K562 (cell line): ENCODE data around the gene YBX1. TPM values are rescaled to one million over a fixed set of nuclear protein-coding genes. Genes with fewer than 3 reads are reported as not detected.

Experiments
- ARHGAP35 ChIP-seq: fragments of 450-650 bp; IDR thresholded peaks from 2 replicates; pipeline ENCODE4 v1.6.1; 2018; ENCODE audit not compliant: partially characterized antibody
- MITF ChIP-seq: IDR thresholded peaks from 2 replicates; pipeline ENCODE4 v1.6.1; 2014; ENCODE audit warnings: antibody characterized with exemption
- TAF15 ChIP-seq: fragments of 200-400 bp; formaldehyde crosslinking; IDR thresholded peaks from 2 replicates; pipeline ENCODE4 v1.6.1; 2017; ENCODE audit warnings: mild to moderate bottlenecking, low read depth, low read length, moderate library complexity
- TARDBP ChIP-seq: fragments of 450-650 bp; IDR thresholded peaks from 2 replicates; pipeline ENCODE4 v1.6.1; 2016
- ZBTB5 ChIP-seq: fragments of 450-650 bp; IDR thresholded peaks from 2 replicates; pipeline ENCODE4 v1.6.1; 2017; ENCODE audit warnings: antibody characterized with exemption
- ZNF143 ChIP-seq: sonication (generic); formaldehyde crosslinking; IDR thresholded peaks from 2 replicates; pipeline ENCODE4 v1.9.0; 2022; ENCODE audit warnings: mild to moderate bottlenecking, missing genetic modification reagents
- polyA plus RNA-seq, 8 experiments: library from polyadenylated mRNA; depleted of rRNA in 4 of 8; stranded (reverse) in 5 of 8; unstranded in 3 of 8; fragments of >200 nt; fragmentation: Nextera tagmentation in 2 of 8; fragmentation: Illumina TruSeq in 1 of 8; extraction: Ambion mirVana in 2 of 8; extraction: Trizol in 1 of 8; gene quantifications; 2 replicates each; pipeline versions ENCODE4 v1.2.1 to v1.2.3, GENCODE V29; 2011 to 2014; ENCODE audit warnings: inconsistent platforms in 1 of 8, missing spikeins in 1 of 8
- total RNA-seq, 7 experiments: library from RNA; depleted of rRNA in 6 of 7; stranded (reverse); fragments of >200 nt in 6 of 7; fragmentation: Illumina TruSeq in 2 of 7; extraction: Trizol in 2 of 7; gene quantifications; 2 replicates each; pipeline versions ENCODE4 v1.2.1 to v1.2.3, GENCODE V29; 2011 to 2021; ENCODE audit warnings: low replicate concordance in 1 of 7
- TF ChIP-seq, protein P1 (sequence below): fragments of 450-650 bp; formaldehyde crosslinking; IDR thresholded peaks from 2 replicates; pipeline ENCODE4 v1.4.0; 2022; ENCODE audit warnings: missing genetic modification characterization
- TF ChIP-seq, protein P2 (sequence below): sonication (generic); formaldehyde crosslinking; IDR thresholded peaks from 2 replicates; pipeline ENCODE4 v1.5.0; 2020; ENCODE audit warnings: missing genetic modification reagents
- TF ChIP-seq, protein P3 (sequence below): fragments of 450-650 bp; IDR thresholded peaks from 2 replicates; pipeline ENCODE4 v1.6.1; 2016; ENCODE audit warnings: mild to moderate bottlenecking, moderate library complexity

The YBX1 gene
- total and polyA plus RNA-seq, 9 of the 15 experiments (the other 6 are each of a cell fraction or from before 2014, with no cell fraction given), result 363 to 1,955 (median 1,216) TPM

- TF ChIP-seq, protein P1, sequence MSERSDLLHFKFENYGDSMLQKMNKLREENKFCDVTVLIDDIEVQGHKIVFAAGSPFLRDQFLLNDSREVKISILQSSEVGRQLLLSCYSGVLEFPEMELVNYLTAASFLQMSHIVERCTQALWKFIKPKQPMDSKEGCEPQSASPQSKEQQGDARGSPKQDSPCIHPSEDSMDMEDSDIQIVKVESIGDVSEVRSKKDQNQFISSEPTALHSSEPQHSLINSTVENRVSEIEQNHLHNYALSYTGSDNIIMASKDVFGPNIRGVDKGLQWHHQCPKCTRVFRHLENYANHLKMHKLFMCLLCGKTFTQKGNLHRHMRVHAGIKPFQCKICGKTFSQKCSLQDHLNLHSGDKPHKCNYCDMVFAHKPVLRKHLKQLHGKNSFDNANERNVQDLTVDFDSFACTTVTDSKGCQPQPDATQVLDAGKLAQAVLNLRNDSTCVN, result 0 out of 2 replicates have a peak, but pooled peaks have one; percentile 72
- TF ChIP-seq, protein P2, sequence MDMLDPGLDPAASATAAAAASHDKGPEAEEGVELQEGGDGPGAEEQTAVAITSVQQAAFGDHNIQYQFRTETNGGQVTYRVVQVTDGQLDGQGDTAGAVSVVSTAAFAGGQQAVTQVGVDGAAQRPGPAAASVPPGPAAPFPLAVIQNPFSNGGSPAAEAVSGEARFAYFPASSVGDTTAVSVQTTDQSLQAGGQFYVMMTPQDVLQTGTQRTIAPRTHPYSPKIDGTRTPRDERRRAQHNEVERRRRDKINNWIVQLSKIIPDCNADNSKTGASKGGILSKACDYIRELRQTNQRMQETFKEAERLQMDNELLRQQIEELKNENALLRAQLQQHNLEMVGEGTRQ, result peak; percentile 100
- no peak for TF ChIP-seq ARHGAP35
- TF ChIP-seq, protein P3, sequence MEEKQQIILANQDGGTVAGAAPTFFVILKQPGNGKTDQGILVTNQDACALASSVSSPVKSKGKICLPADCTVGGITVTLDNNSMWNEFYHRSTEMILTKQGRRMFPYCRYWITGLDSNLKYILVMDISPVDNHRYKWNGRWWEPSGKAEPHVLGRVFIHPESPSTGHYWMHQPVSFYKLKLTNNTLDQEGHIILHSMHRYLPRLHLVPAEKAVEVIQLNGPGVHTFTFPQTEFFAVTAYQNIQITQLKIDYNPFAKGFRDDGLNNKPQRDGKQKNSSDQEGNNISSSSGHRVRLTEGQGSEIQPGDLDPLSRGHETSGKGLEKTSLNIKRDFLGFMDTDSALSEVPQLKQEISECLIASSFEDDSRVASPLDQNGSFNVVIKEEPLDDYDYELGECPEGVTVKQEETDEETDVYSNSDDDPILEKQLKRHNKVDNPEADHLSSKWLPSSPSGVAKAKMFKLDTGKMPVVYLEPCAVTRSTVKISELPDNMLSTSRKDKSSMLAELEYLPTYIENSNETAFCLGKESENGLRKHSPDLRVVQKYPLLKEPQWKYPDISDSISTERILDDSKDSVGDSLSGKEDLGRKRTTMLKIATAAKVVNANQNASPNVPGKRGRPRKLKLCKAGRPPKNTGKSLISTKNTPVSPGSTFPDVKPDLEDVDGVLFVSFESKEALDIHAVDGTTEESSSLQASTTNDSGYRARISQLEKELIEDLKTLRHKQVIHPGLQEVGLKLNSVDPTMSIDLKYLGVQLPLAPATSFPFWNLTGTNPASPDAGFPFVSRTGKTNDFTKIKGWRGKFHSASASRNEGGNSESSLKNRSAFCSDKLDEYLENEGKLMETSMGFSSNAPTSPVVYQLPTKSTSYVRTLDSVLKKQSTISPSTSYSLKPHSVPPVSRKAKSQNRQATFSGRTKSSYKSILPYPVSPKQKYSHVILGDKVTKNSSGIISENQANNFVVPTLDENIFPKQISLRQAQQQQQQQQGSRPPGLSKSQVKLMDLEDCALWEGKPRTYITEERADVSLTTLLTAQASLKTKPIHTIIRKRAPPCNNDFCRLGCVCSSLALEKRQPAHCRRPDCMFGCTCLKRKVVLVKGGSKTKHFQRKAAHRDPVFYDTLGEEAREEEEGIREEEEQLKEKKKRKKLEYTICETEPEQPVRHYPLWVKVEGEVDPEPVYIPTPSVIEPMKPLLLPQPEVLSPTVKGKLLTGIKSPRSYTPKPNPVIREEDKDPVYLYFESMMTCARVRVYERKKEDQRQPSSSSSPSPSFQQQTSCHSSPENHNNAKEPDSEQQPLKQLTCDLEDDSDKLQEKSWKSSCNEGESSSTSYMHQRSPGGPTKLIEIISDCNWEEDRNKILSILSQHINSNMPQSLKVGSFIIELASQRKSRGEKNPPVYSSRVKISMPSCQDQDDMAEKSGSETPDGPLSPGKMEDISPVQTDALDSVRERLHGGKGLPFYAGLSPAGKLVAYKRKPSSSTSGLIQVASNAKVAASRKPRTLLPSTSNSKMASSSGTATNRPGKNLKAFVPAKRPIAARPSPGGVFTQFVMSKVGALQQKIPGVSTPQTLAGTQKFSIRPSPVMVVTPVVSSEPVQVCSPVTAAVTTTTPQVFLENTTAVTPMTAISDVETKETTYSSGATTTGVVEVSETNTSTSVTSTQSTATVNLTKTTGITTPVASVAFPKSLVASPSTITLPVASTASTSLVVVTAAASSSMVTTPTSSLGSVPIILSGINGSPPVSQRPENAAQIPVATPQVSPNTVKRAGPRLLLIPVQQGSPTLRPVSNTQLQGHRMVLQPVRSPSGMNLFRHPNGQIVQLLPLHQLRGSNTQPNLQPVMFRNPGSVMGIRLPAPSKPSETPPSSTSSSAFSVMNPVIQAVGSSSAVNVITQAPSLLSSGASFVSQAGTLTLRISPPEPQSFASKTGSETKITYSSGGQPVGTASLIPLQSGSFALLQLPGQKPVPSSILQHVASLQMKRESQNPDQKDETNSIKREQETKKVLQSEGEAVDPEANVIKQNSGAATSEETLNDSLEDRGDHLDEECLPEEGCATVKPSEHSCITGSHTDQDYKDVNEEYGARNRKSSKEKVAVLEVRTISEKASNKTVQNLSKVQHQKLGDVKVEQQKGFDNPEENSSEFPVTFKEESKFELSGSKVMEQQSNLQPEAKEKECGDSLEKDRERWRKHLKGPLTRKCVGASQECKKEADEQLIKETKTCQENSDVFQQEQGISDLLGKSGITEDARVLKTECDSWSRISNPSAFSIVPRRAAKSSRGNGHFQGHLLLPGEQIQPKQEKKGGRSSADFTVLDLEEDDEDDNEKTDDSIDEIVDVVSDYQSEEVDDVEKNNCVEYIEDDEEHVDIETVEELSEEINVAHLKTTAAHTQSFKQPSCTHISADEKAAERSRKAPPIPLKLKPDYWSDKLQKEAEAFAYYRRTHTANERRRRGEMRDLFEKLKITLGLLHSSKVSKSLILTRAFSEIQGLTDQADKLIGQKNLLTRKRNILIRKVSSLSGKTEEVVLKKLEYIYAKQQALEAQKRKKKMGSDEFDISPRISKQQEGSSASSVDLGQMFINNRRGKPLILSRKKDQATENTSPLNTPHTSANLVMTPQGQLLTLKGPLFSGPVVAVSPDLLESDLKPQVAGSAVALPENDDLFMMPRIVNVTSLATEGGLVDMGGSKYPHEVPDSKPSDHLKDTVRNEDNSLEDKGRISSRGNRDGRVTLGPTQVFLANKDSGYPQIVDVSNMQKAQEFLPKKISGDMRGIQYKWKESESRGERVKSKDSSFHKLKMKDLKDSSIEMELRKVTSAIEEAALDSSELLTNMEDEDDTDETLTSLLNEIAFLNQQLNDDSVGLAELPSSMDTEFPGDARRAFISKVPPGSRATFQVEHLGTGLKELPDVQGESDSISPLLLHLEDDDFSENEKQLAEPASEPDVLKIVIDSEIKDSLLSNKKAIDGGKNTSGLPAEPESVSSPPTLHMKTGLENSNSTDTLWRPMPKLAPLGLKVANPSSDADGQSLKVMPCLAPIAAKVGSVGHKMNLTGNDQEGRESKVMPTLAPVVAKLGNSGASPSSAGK, result peak; percentile 87
- TF ChIP-seq ZBTB5, result peak; percentile 91
- TF ChIP-seq TAF15, result no peak
- no peak for TF ChIP-seq ZNF143 (CRISPR knock-in tag)
- no peak; the same call in 1 of the 2 replicates for TF ChIP-seq MITF
- TF ChIP-seq TARDBP, result no peak
Measured at GRCh38 chr1:42681741-42682483, at the start of gene YBX1 (continued).
